Mononuclear cell (primary cell): Measurements from ENCODE around the gene IPMK. TPM values are rescaled to one million over a fixed set of nuclear protein-coding genes. Genes with fewer than 3 reads are reported as not detected.

Experiments
- H3K27me3 ChIP-seq: 2 replicates; pipeline ENCODE4 v1.6.0; 2011; ENCODE audit warnings: low read length, control low read depth; ENCODE audit not compliant: insufficient read depth
- H3K4me1 ChIP-seq: 2 replicates; pipeline ENCODE4 v1.5.1; 2011; ENCODE audit warnings: mild to moderate bottlenecking, low read length, control low read depth; ENCODE audit not compliant: insufficient read depth
- H3K4me3 ChIP-seq: 2 replicates; pipeline ENCODE4 v1.5.1; 2011; ENCODE audit warnings: mild to moderate bottlenecking, low read length, moderate library complexity
- H3K9me3 ChIP-seq: 2 replicates; pipeline ENCODE4 v1.5.1; 2011; ENCODE audit warnings: low read depth, mild to moderate bottlenecking, control low read depth, low read length
- total RNA-seq: library from RNA; depleted of rRNA; stranded (reverse); fragments of >200 nt; gene quantifications from one replicate; pipeline ENCODE4 v1.2.3, GENCODE V29; 2012

IPMK gene
- total RNA-seq: 3.5 TPM

DNA sequence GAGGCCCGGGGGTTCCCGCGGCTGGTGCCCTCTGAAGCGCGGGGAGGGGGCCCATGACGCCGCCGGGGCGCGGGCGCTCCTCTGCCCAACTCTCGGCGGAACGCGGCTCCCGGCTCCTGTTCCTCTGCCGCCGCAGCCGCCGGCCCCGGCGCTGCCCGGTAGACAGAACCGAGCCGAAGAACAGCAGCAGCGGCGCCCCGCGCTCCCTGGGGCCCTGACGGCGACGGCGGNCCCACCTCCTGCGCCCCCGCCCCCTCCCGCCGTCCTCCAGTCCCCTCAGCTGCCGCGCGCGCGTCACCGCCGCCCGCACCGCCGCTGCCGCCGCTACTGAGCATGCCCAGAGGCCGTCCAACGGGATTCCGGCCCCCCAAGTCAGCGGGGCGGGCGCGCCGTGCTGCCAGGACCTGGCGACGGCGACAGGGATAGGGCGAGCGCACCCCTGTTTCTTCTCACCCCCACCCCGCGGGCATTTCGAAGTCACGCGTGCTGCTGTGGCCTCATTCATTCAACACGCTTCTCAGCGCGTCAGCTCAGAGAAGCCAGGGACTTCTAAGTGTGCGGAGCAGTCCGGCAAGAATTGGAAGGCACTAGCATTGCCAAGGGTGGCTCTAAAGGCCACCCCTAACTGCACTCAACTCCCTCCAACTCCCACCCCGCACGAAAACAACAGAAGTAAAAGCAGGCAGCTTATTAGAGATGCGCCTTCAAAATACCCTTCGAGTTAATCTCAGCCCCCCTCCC is at the start of gene IPMK:
Gene IPMK, minus strand, starts transcription at position 182 of the 741 bp plus-strand sequence. CDS start 283 bp downstream, outside the sequence.
- peak within 1 kb of the TSS; percentile 64 for H3K4me3 ChIP-seq
- no peaks in the 10 kb centered on the region for H3K27me3 ChIP-seq

DNA sequence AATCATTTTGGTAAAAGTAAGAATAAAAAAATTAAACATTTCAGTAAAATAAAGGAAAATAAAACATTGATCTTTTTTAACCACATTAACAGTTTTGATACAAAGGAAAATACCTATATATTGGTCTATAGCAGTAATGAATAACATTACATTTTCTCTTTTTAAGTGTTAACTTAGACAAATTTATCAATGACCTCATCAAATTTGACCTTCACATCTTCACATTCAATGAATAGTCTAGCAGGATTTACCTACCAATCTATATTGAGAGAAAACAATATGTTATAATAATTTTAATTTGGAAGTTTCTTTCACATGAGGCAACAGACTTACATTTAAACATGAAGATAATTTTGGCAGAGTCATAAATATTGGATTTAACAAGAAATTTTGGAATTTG is 49.2 kb upstream of the IPMK start:
- Histone ChIP-seq H3K4me1 (no peaks in the 10 kb centered on the region), H3K27me3 (peaks cover 4% of the 10 kb centered on the region), H3K4me3 (no peak overlapping the region), H3K9me3 (no peaks in the 10 kb centered on the region)

More for the DNA sequence above, at the start of gene IPMK:
- Histone ChIP-seq H3K4me1 (peaks cover 27% of the 10 kb centered on the region), H3K9me3 (no peaks in the 10 kb centered on the region)

DNA sequence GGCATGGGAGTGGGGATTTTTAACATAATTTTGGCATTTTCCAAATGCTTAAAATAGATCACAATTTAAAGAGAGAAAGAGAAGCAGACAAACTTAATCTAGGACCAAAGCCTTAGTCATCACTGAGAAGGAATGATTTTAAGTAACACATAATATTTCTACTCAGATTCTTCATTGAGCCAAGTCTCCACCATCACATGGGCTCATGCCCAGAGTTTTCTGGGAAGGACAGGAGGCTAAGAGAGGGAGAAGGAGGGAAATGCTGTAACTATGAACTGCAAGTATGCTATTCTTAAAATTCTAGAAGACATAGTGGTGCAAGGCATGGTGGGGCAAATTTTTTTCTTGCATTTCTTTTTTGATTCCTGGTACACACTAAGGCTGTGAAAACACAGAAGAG is 43.3 kb upstream of the IPMK start:
- Histone ChIP-seq H3K27me3 (peaks cover 19% of the 10 kb centered on the region), H3K4me1 (no peaks in the 10 kb centered on the region), H3K4me3 (no peak overlapping the region), H3K9me3 (no peaks in the 10 kb centered on the region)

DNA sequence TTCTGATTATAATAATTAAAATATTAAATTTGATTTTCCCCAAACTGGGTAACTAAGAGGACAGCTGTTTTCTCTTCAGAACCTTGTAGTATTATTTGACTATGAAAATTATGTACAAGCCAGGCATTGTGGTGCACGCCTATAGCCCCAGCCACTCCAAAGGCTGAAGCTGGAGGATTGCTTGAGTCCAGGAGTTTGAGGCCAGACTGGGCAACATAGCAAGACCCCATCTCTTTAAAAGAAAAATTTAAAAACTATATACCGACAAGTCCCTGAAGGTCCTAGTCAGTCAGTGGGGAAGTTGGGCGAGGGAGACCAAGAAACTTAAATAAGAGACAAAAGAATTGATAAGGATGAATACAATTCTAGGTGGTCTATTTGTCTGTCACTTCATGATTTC is 40.0 kb upstream of the IPMK start:
- H3K27me3 ChIP-seq: peaks cover 21% of the 10 kb centered on the region
- no peak overlapping the region for H3K4me3 ChIP-seq
- H3K9me3 ChIP-seq: no peaks in the 10 kb centered on the region
- no peaks in the 10 kb centered on the region for H3K4me1 ChIP-seq

DNA sequence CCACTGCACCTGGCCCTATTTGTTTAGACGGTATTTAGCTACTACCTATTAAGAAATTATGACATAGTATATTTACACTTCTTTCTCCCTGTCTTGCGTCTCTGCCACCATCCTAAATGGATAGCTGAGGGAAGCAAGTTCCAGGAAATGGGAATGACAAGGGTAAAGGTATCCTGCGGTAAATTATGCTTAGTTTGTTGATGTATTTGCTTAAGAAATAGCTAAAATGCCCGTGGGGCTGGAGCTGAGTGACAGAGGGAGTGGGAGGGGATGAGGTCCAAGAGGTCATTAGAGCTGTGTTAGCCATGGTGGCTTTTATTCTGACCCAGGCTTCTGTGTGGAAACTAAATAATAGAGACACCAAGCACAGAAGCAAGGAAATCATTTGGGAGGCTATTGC is 38.1 kb upstream of the IPMK start:
- no peaks in the 10 kb centered on the region for H3K9me3 ChIP-seq
- no peaks in the 10 kb centered on the region for H3K4me1 ChIP-seq
- no peak overlapping the region for H3K4me3 ChIP-seq
- peaks cover 21% of the 10 kb centered on the region for H3K27me3 ChIP-seq

DNA sequence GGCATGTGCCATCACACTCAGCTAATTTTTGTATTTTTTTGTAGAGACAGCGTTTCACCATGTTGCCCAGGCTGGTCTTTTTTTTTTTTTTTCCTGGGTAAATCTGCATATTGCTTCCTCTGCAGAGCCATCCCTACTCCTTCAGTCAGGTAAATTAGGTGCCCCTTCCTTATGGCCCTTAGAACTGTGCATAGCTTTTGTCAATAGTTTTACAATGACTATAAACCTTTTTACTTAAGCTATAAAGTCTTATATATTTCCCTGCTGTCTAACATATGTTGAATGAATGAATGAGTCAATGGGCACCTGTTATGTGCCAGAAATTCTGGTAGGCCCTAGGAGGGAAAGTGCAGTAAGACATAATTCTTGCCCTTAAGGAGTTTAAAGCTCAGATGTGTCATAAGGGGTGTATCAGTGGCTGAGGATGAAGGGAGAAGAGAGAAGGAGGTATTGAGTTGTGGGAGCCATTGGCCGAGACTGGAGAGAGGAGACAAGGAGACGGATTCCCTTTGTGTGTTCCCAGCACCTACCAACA is 36.5 kb upstream of the IPMK start:
- Histone ChIP-seq H3K4me3 (no peak overlapping the region), H3K4me1 (no peaks in the 10 kb centered on the region), H3K27me3 (peaks cover 15% of the 10 kb centered on the region), H3K9me3 (no peaks in the 10 kb centered on the region)

DNA sequence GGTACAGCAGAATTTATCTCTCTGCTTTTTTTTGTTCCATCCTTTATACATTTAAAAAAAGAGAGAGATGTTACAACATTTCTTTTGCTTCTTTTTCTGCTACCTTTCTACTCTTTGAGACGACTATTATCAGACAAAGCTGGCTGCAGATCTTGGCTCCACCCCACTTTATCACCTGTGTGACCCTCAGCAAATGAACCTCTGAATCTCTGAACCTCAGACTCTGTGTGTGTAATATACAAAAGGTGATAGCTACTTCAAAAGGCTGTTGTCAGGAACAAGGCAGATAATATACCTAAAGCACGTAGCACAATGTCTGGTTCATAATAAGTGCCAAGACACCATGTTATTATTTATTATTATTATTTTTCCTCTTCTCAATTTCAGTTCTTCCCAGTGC is 34.6 kb upstream of the IPMK start:
- no peaks in the 10 kb centered on the region for H3K9me3 ChIP-seq
- H3K4me1 ChIP-seq: no peaks in the 10 kb centered on the region
- H3K27me3 ChIP-seq: peaks cover 9% of the 10 kb centered on the region
- H3K4me3 ChIP-seq: no peak overlapping the region

DNA sequence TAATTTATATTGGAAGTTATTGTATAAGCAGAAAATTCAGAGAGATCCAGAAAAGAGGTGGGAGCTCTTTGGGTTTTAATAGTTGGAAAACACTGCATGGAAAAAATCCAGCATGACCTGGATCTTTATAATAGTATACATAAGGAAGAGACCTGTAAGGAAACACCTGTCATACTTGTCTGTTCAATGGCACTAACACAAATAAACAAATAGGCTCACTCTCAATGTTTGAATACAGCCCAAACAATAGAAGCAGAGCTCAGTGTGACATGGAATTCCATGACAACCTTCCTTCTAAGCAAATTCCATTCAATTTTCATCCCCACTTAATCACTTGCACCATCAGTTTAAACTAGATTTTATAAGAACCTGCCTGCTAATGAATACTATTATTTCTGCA is 33.0 kb upstream of the IPMK start:
- Histone ChIP-seq H3K4me3 (no peak overlapping the region), H3K4me1 (no peaks in the 10 kb centered on the region), H3K27me3 (peaks cover under 1% of the 10 kb centered on the region)

DNA sequence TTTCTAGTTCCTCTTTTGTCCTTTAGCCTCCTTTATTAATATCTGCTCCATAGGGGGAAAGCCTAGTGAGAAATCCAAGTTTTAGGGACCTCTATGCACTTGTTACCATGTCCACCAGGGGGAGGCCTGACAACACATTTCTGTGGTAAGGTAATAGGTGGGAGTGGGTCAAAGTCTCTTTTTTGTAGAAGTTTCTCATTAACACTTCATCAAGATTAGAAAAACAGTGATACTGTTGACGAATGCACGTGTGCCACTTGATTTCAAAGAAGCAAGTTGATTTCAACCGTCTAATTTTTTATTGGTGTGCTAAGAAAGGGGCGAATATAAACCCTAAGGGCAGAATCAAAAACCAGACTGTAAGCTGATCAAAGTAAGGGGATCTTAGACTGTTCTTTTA is 31.9 kb upstream of the IPMK start:
- no peaks in the 10 kb centered on the region for H3K27me3 ChIP-seq
- H3K4me3 ChIP-seq: no peak overlapping the region
- no peaks in the 10 kb centered on the region for H3K9me3 ChIP-seq
- no peaks in the 10 kb centered on the region for H3K4me1 ChIP-seq

More for the DNA sequence above, 33.0 kb upstream of the IPMK start:
- no peaks in the 10 kb centered on the region for H3K9me3 ChIP-seq

DNA sequence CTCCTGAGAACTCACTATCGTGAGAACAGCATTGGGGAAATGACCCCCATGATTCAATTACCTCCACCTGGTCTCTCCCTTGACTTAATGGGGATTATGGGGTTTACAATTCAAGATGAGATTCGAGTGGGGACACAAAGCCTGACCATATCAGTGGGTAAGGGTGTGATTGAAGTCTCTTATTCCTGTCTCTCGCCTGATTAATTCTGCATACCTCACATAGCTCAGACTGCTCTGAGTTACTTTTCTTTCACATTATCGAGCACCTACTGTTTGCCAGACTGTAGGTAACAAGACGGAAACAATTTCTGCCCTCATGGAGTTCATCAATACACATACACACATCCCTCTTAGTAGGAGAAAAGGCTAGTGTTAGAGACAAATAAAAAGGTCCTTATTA is 26.3 kb upstream of the IPMK start:
- H3K27me3 ChIP-seq: no peaks in the 10 kb centered on the region
- H3K9me3 ChIP-seq: no peaks in the 10 kb centered on the region
- no peak overlapping the region for H3K4me3 ChIP-seq
- H3K4me1 ChIP-seq: no peaks in the 10 kb centered on the region

DNA sequence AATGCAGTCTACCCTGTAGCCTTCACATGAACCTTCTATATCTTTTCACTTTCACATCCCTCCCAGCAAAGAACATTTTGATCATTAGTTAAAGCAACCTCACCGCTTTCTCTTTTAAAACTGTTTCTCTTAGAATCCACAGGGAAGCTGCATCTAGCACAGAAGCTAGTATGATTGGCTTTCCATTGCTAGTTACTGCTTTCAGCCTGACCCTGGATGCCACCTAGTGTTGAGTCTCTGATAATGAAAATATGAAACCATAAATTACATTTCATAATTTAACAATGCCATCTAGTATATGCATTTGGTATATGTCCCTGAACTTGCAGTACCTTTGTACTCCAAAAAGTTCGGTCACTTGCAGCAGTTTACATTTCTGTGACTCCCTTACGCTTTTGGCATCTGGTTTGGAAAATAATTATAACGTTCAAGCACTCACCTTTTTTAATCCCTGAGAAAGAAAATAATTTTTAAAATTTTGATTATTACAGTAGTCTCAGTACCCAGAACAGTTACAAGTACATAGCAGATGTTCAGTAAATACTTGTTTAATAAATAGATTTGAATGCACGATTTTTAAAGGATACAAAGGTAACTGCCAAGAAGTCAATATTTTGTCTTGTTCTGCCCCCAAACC is 24.0 kb upstream of the IPMK start:
- Histone ChIP-seq H3K9me3 (no peaks in the 10 kb centered on the region), H3K4me1 (no peaks in the 10 kb centered on the region), H3K27me3 (no peaks in the 10 kb centered on the region), H3K4me3 (no peak overlapping the region)

DNA sequence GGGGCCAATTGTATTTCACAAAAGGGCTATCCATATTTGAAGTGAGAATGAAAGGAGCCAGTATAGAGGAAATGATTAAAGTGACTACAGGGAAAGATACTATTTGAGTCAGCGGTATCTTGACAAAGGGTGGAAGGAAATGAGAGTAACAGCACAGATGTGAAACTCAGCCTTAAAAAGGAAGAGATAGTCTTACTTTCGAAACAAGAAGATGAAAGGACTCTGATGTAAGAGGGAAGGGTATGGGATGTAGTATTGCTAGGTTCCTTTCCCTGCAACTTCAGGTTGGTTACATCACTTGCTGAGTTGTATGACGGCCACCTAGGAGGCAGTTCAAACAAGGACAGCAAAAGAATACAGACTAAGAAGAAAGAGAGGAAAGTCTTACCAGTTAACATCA is 14.9 kb upstream of the IPMK start:
- H3K27me3 ChIP-seq: no peaks in the 10 kb centered on the region
- peaks cover 21% of the 10 kb centered on the region for H3K4me1 ChIP-seq
- H3K9me3 ChIP-seq: no peaks in the 10 kb centered on the region
- H3K4me3 ChIP-seq: no peak overlapping the region

DNA sequence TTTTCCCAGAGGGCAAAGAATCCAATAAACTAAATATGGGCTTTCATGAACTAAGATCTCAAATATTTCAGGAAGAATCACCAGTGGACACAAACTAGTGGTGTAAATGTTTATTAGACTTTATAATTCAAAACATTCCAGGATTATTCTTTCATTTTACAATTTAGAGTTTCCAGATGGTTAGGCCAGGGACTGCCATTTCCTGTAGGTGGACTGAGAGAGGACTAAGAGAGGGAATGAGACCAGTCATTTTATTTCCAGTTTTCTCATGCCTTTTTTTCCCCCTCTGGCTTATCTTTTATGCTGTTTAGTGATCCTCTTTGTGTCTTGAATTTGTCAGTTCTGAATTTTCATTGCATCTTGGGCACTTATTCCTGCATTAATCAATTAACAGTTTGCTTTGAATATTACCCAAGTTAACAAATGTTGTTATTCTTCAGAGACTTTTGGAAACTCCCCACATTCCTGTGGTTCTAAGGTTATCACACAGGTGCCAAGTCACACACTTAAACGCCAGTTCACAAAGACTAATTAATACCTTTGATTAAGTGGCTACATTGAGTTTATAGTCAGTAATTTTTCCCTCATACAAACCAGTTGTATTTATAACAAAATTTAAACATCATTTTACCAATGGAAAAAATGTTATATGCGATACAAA is 13.5 kb upstream of the IPMK start:
- Histone ChIP-seq H3K27me3 (no peaks in the 10 kb centered on the region), H3K4me3 (no peak overlapping the region), H3K9me3 (no peaks in the 10 kb centered on the region), H3K4me1 (peaks cover 21% of the 10 kb centered on the region)

DNA sequence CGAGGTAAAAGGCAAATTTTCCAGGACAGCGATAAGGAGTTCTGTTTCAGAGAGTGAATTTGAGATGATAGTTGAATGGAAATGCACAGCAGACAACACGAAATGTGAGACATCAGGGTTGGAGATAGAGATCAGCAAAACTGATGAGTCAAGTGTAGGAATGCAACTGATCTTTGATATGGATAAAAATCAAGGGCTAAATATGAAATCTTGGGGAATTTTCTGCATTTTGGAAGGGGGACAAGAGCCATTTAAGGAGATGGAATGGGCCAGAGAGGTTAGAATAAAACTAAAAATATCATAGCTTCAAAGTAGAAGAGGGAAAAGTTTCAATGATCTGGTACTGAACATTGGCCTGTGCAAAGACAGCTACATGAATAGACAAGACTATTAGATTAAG is 12.8 kb upstream of the IPMK start:
- H3K9me3 ChIP-seq: no peaks in the 10 kb centered on the region
- peaks cover 21% of the 10 kb centered on the region for H3K4me1 ChIP-seq
- no peaks in the 10 kb centered on the region for H3K27me3 ChIP-seq
- H3K4me3 ChIP-seq: no peak overlapping the region

DNA sequence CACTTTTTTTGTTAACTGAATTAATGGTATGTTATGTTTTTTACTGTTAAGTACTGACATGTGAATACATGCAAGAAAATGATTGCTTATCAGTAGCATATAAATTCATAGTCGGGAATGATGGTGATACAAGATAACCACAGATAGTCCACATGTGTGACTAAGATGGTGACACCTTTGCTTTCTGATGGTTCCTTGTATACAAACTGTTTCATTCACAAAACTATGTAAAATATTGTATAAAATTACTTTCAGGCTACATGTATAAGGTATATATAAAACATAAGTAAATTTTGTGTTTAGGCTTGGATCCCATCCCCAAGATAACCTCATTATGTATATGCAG is 11.2 kb upstream of the IPMK start:
- peaks cover 21% of the 10 kb centered on the region for H3K4me1 ChIP-seq
- H3K27me3 ChIP-seq: no peaks in the 10 kb centered on the region
- no peak overlapping the region for H3K4me3 ChIP-seq
- H3K9me3 ChIP-seq: no peaks in the 10 kb centered on the region
